HG03575 (cell line): Measurements from ENCODE around the gene UPP1.
"Not testable (repeated sequence)": the region's sequence is repeated elsewhere in the genome, so short reads cannot be mapped to it uniquely, and the experiment has no call there.

ENCODE experiments used
- ATAC-seq: cut with Tn5 transposase; IDR thresholded peaks from one replicate; pipeline ENCODE4 v1.9.1; 2021; ENCODE audit not compliant: unreplicated experiment, insufficient number of reproducible peaks, low FRiP score; ENCODE audit errors: extremely low read depth

UPP1 gene

GRCh38 chr7:48089046-48090003 lies at the start of gene UPP1:
TSS of gene UPP1 (plus strand) at chr7:48089265. CDS start at chr7:48094784, 5,519 bp downstream.
- ATAC-seq = peak; percentile 11

- ATAC-seq = no peak
Observed at GRCh38 chr7:48040944-48041652, 48.0 kb upstream of the UPP1 start.

GRCh38 chr7:48041653-48041970 lies 47.5 kb upstream of the UPP1 start:
- ATAC-seq = no peak

GRCh38 chr7:48042216-48042615 lies 46.8 kb upstream of the UPP1 start:
- no peak for ATAC-seq

GRCh38 chr7:48042636-48043035 lies 46.4 kb upstream of the UPP1 start:
- ATAC-seq = no peak

GRCh38 chr7:48045195-48045765 lies 43.8 kb upstream of the UPP1 start:
- ATAC-seq = no peak

GRCh38 chr7:48046458-48046857 lies 42.6 kb upstream of the UPP1 start:
- no peak for ATAC-seq

- no peak for ATAC-seq
Observed at GRCh38 chr7:48048113-48048512, 41.0 kb upstream of the UPP1 start.

GRCh38 chr7:48049850-48050249 lies 39.2 kb upstream of the UPP1 start:
- no peak for ATAC-seq

GRCh38 chr7:48052748-48053147 lies 36.3 kb upstream of the UPP1 start:
- no peak for ATAC-seq

GRCh38 chr7:48053736-48054135 lies 35.3 kb upstream of the UPP1 start:
- no peak for ATAC-seq

- ATAC-seq = no peak
Observed at GRCh38 chr7:48058990-48059389, 30.1 kb upstream of the UPP1 start.

- ATAC-seq = no peak
Observed at GRCh38 chr7:48059706-48060105, 29.4 kb upstream of the UPP1 start.

- ATAC-seq = no peak
Observed at GRCh38 chr7:48063985-48064384, 25.1 kb upstream of the UPP1 start.

- no peak for ATAC-seq
Observed at GRCh38 chr7:48067475-48067874, 21.6 kb upstream of the UPP1 start.

GRCh38 chr7:48074204-48074654 lies 14.8 kb upstream of the UPP1 start:
- ATAC-seq = no peak

- ATAC-seq = no peak
Observed at GRCh38 chr7:48077423-48077822, 11.6 kb upstream of the UPP1 start.

GRCh38 chr7:48078470-48078869 lies 10.6 kb upstream of the UPP1 start:
- ATAC-seq = no peak

GRCh38 chr7:48082378-48082777 lies 6.7 kb upstream of the UPP1 start:
- not testable (repeated sequence) for ATAC-seq
